ENCODE measurements around the gene SGIP1. TPM values are rescaled to one million over a fixed set of nuclear protein-coding genes. Genes with fewer than 3 reads are reported as not detected.

The SGIP1 gene
- total RNA-seq, 2 donors from 2014 or later: 3.1 TPM; not detected in 1

DNA sequence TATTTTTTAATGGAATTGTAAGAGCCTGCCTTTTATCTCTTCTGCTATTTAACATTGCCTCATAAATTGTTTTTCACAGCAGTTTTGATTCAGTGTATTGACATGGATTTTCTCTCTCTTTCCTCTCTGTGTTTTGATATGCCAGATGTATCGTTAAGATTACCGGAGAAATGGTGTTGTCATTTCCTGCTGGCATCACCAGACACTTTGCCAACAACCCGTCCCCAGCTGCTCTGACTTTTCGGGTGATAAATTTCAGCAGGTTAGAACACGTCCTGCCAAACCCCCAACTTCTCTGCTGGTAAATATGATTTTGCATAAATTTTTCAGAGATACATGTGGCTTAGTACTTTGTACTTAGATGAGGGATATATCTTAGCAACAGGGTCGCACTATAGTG lies 195.2 kb downstream of the SGIP1 start:
- ATAC-seq (no peak), DNase-seq (no peak)
- Histone ChIP-seq H3K27ac (no peak overlapping the region), H3K4me3 (no peak overlapping the region), H3K27me3 (no peaks in the 10 kb centered on the region), H3K36me3 (replicated peaks in 1 of 2; ENCODE audit: insufficient read depth in 1 of 2, low read depth in 2 of 2) (no peaks in the 10 kb centered on the region), H3K4me1 (no peaks in the 10 kb centered on the region), H3K9me3 (no peaks in the 10 kb centered on the region)
- WGBS, 2 donors: 52 to 59% methylated on average over 6 of the region's 6 CpGs
- intact Hi-C loops (cut with DNase I): no loop called here
- no peak for TF ChIP-seq CTCF (IDR thresholded peaks at IDR 0.05)
- no peak for TF ChIP-seq POLR2A (IDR thresholded peaks at IDR 0.05)

DNA sequence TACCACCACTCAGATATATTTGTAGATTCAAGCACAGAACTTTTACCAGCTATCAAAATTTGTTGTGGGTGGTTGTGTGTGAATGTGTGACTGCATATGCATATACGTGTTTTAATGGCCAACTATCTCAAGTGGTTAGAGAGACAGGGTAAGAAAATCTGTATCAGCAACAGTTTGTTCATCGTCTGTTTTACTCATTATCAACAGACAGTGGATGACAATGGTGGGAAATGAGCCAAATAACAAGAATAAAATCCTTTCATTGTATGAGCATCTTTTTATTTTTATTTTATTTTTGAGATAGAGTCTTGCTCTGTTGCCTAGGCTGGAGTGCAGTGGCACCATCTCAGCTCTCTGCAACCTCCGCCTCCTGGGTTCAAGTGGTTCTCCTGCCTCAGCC lies 195.6 kb downstream of the SGIP1 start:
- WGBS, 2 donors: 69 to 84% methylated on average over 3 of the region's 3 CpGs
- intact Hi-C loops (cut with DNase I): no loop called here
- DNase-seq (no peak), ATAC-seq (no peak)
- no peaks in the 10 kb centered on the region for H3K4me1 ChIP-seq
- H3K27me3 ChIP-seq: no peaks in the 10 kb centered on the region
- no peaks in the 10 kb centered on the region for H3K9me3 ChIP-seq
- no peaks in the 10 kb centered on the region for H3K36me3 ChIP-seq (replicated peaks in 1 of 2; ENCODE audit: insufficient read depth in 1 of 2, low read depth in 2 of 2)
- H3K27ac ChIP-seq: no peak overlapping the region
- TF ChIP-seq POLR2A (IDR thresholded peaks at IDR 0.05) (no peak), CTCF (IDR thresholded peaks at IDR 0.05) (no peak)
- H3K4me3 ChIP-seq: no peak overlapping the region

DNA sequence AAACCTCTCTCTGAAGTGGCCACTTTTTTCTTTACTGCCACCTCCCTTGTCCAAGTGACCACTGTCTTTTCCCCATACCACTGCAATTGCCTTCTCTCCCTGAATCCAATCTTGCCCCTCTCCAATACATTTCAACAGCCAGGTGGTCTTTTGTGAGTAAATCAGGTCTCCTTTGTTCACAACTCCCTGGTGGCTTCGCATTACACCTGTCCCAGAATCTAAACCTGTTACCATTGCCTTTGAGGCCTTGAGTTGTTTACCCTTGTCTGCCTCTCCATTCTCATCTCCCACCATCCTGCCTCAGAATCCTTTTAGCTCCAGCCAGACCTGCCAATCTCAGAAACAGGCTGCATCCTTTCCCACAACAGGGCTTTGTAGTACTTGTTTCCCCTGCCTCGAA lies 196.5 kb downstream of the SGIP1 start:
- intact Hi-C loops (cut with DNase I): no loop called here
- Histone ChIP-seq H3K36me3 (replicated peaks in 1 of 2; ENCODE audit: insufficient read depth in 1 of 2, low read depth in 2 of 2) (no peaks in the 10 kb centered on the region), H3K27ac (no peak overlapping the region), H3K4me1 (no peaks in the 10 kb centered on the region), H3K27me3 (no peaks in the 10 kb centered on the region), H3K4me3 (no peak overlapping the region), H3K9me3 (no peaks in the 10 kb centered on the region)
- 60 to 71% methylated on average over 2 of the region's 2 CpGs for whole genome bisulfite sequencing, 2 donors
- DNase-seq: no peak
- ATAC-seq: no peak
- no peak for TF ChIP-seq POLR2A (IDR thresholded peaks at IDR 0.05)
- no peak for TF ChIP-seq CTCF (IDR thresholded peaks at IDR 0.05)

DNA sequence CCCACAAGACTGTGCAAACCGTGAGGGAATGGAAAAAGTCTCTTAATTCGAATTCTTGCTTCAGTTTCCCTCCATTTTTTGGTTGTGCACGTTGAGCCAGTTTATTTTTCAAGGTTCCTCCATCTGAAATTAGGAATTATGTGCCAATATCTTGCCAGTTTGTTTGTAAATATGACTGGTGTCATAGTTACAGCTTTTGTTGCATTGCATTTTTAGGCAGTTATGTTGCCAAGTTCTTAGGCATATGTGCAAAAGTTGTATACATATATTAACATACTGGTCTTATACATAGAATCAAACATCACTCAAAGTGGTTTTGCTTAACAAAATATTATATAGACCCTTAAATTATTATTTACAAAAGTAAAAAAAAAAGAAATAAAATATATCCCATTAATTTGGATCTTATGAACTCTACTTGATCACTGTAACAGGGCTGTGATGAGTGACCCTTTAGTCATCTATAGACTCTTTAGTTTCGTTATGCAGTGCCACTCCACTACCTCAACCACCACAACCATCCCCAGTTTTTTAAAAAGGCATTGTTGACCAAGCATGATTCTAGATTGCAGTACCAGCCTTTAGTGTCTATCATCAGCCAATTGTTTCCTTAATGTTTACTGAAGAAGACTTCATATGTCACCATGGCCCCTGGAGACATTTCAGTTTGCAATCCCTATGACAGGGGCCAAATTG lies 197.4 kb downstream of the SGIP1 start:
- no peaks in the 10 kb centered on the region for H3K36me3 ChIP-seq (replicated peaks in 1 of 2; ENCODE audit: insufficient read depth in 1 of 2, low read depth in 2 of 2)
- intact Hi-C loops (cut with DNase I): no loop called here
- ATAC-seq (no peak), DNase-seq (no peak)
- TF ChIP-seq CTCF (IDR thresholded peaks at IDR 0.05) (no peak), POLR2A (IDR thresholded peaks at IDR 0.05) (no peak)
- WGBS, 2 donors: 63 to 75% methylated on average over 4 of the region's 4 CpGs
- no peak overlapping the region for H3K27ac ChIP-seq
- H3K27me3 ChIP-seq: no peaks in the 10 kb centered on the region
- H3K4me1 ChIP-seq: no peaks in the 10 kb centered on the region
- H3K4me3 ChIP-seq: no peak overlapping the region
- no peaks in the 10 kb centered on the region for H3K9me3 ChIP-seq
